ENCODE measurements around the gene DONSON.

Gene DONSON

GRCh38 chr21:33541105-33541711 lies 47.3 kb downstream of the DONSON start:
- no peak for DNase-seq

- DNase-seq = no peak
These were observed 47.8 kb downstream of the DONSON start for GRCh38 chr21:33540711-33541104.

GRCh38 chr21:33539616-33540015 lies 48.9 kb downstream of the DONSON start:
- no peak for DNase-seq

GRCh38 chr21:33537212-33537611 lies 51.3 kb downstream of the DONSON start:
- DNase-seq = no peak

- no peak for DNase-seq
These were observed 57.5 kb downstream of the DONSON start for GRCh38 chr21:33531007-33531406.

Measured in stimulated activated CD4-positive, alpha-beta T cell treated with anti-CD3 and anti-CD28 coated beads, Interleukin-2, amount 100 ng/mL, for 48 hours (primary cell).